Measurements from ENCODE around the gene RUNX2. TPM values are rescaled to one million over a fixed set of nuclear protein-coding genes. Genes with fewer than 3 reads are reported as not detected.

The RUNX2 gene
- total and polyA plus RNA-seq, 4 donors, result 0.83 to 2.8 (median 2.0) TPM

DNA sequence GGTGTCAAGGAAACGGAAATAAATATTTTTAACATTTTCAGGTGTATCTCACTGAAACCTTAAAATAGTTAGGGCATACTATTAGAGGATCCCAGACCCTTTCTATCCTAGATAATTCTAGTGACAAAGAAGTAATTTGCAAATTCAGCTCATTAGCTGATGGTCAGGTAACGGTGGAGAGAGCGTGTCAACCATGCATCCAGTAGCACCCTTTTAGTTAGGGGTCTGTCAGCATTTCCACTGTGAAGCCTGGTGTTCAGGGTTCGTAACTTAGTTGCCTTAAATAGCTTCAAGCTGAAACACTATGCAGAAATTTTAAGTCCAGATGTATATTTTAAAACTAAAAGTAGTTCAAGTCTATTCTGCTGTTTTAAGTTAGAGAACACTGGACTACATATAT is 98.1 kb downstream of the RUNX2 start:
- H3K27ac ChIP-seq (ENCODE audit: low read depth, low read length), result no peak overlapping the region
- DNase-seq (ENCODE audit: low read depth in 4 of 6, low spot score in 6 of 6), result no peak
- H3K36me3 ChIP-seq (ENCODE audit: control insufficient read depth, insufficient read depth, low read length), result no peaks in the 10 kb centered on the region
- H3K9me3 ChIP-seq (ENCODE audit: control insufficient read depth, insufficient read depth, low read length), result no peaks in the 10 kb centered on the region
- WGBS (ENCODE audit: insufficient coverage), result 53% methylated on average over 2 of the region's 4 CpGs
- H3K27me3 ChIP-seq (ENCODE audit: control insufficient read depth, insufficient read depth, low read length), result peaks cover 39% of the 10 kb centered on the region
- H3K4me1 ChIP-seq (ENCODE audit: control insufficient read depth, insufficient read depth, low read length), result peaks cover 30% of the 10 kb centered on the region
- H3K4me3 ChIP-seq (ENCODE audit: low read depth, low read length), result no peak overlapping the region

DNA sequence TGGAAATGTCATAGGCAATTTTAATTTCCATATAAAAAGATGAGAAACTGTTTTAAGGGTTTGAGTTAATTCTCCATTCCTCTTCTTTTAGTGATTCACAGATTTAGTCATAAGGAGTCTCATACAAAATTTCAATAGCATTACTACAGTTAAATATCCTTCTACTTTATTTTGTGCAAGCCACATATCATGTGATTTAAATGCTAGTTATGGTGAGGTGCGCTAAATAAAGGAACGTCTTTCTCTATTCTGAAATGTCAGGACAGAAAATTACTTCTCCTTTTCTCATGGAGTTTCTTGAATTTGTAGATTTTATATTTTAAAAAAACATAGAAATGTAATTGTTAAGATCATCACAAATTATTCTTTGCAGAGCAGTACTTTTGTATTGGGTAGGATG is 99.6 kb downstream of the RUNX2 start:
- Histone ChIP-seq H3K9me3 (ENCODE audit: control insufficient read depth, insufficient read depth, low read length) (no peaks in the 10 kb centered on the region), H3K36me3 (ENCODE audit: control insufficient read depth, insufficient read depth, low read length) (no peaks in the 10 kb centered on the region), H3K4me1 (ENCODE audit: control insufficient read depth, insufficient read depth, low read length) (peaks cover 18% of the 10 kb centered on the region), H3K27ac (ENCODE audit: low read depth, low read length) (no peak overlapping the region), H3K27me3 (ENCODE audit: control insufficient read depth, insufficient read depth, low read length) (peaks cover 27% of the 10 kb centered on the region), H3K4me3 (ENCODE audit: low read depth, low read length) (no peak overlapping the region)
- no peak for DNase-seq (ENCODE audit: low read depth in 4 of 6, low spot score in 6 of 6)
- no CpG with 5 or more reads among the region's 2 CpGs for WGBS (ENCODE audit: insufficient coverage)

DNA sequence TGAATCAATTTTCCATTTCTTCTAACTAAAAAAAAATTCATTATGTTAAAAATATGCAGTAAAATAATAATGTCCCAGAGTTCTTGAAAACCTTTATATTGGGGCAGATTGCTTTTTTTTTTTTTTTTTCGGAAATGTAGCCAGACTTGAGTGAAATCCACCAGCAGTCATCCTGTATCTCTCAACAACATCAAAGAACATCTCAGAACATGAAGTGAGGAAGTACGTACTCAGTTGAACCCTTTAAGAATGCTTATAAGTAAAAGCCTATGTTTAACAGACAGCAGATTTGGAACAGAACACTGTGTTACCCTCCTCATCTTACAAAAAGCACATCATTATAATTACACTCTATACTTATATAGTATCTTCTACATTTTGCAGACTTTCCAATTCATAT is 100.6 kb downstream of the RUNX2 start:
- WGBS (ENCODE audit: insufficient coverage), result no CpG with 5 or more reads among the region's 2 CpGs
- Histone ChIP-seq H3K36me3 (ENCODE audit: control insufficient read depth, insufficient read depth, low read length) (no peaks in the 10 kb centered on the region), H3K9me3 (ENCODE audit: control insufficient read depth, insufficient read depth, low read length) (no peaks in the 10 kb centered on the region), H3K27ac (ENCODE audit: low read depth, low read length) (no peak overlapping the region), H3K4me3 (ENCODE audit: low read depth, low read length) (no peak overlapping the region), H3K4me1 (ENCODE audit: control insufficient read depth, insufficient read depth, low read length) (peaks cover 8% of the 10 kb centered on the region), H3K27me3 (ENCODE audit: control insufficient read depth, insufficient read depth, low read length) (peaks cover 17% of the 10 kb centered on the region)
- DNase-seq (ENCODE audit: low read depth in 4 of 6, low spot score in 6 of 6), result no peak

DNA sequence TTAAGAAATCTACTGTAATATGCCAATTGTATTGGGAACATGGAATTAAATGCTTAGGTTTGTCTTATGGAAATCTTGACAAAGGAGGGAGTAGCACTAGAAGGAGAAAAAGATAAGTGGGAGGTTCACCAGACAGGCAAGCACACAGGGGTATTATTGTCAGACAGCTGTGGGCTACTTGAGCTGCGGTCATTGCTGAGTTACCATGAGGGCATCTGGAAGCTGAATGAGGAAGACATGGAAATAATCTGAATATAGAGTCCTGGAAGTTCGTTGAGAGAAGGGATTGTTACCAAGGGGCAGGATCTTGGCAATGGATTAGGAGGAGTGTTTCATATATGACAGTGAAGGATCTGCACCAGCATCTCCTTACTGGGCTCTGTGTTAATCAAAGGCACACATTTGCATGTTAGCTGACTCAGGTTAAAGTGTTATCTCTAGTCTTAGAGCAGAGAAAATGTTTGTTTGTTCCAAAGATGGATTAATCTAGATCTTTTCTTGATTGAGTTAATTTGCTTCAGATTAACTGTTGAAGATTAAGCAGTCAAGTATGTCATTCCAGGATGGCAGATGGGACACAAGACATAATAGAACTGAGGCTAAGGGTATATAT is 102.6 kb downstream of the RUNX2 start:
- Histone ChIP-seq H3K27me3 (ENCODE audit: control insufficient read depth, insufficient read depth, low read length) (peaks cover 4% of the 10 kb centered on the region), H3K4me3 (ENCODE audit: low read depth, low read length) (no peak overlapping the region), H3K4me1 (ENCODE audit: control insufficient read depth, insufficient read depth, low read length) (no peaks in the 10 kb centered on the region), H3K27ac (ENCODE audit: low read depth, low read length) (no peak overlapping the region), H3K36me3 (ENCODE audit: control insufficient read depth, insufficient read depth, low read length) (no peaks in the 10 kb centered on the region), H3K9me3 (ENCODE audit: control insufficient read depth, insufficient read depth, low read length) (no peaks in the 10 kb centered on the region)
- no peak for DNase-seq (ENCODE audit: low read depth in 4 of 6, low spot score in 6 of 6)
- WGBS (ENCODE audit: insufficient coverage), result 52% methylated on average over 2 of the region's 2 CpGs

DNA sequence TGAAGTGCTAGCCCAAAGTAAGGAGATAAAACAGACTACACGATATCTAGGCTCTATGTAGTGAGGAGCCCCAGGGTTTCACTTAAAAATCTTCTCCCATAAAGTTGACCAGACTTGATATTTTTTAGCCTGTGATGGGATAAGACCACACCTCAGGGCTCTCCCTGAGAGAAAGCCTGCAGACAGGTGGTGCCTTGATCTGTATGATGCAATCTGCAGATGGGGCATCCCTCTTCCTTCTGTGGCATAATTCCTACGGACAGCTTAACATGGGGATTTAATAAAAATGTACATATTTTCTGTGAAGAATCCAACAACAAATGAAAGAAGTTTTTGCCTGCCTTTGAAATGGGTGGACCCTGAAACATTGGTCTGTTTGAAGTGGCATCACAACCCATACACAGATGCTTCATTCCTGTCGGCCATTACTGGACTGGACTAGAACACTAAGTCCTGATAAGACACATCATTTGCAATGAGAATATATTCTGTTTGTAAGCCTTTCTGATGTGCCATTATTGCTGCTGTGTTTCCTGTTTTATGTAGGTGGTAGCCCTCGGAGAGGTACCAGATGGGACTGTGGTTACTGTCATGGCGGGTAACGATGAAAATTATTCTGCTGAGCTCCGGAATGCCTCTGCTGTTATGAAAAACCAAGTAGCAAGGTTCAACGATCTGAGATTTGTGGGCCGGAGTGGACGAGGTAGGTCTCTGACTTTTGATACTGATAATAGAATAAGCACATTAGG is 103.4 kb downstream of the RUNX2 start:
- Histone ChIP-seq H3K27me3 (ENCODE audit: control insufficient read depth, insufficient read depth, low read length) (no peaks in the 10 kb centered on the region), H3K4me3 (ENCODE audit: low read depth, low read length) (no peak overlapping the region), H3K36me3 (ENCODE audit: control insufficient read depth, insufficient read depth, low read length) (no peaks in the 10 kb centered on the region), H3K27ac (ENCODE audit: low read depth, low read length) (no peak overlapping the region), H3K9me3 (ENCODE audit: control insufficient read depth, insufficient read depth, low read length) (no peaks in the 10 kb centered on the region), H3K4me1 (ENCODE audit: control insufficient read depth, insufficient read depth, low read length) (no peaks in the 10 kb centered on the region)
- DNase-seq (ENCODE audit: low read depth in 4 of 6, low spot score in 6 of 6), result no peak
- WGBS (ENCODE audit: insufficient coverage), result 85% methylated on average over 2 of the region's 10 CpGs

DNA sequence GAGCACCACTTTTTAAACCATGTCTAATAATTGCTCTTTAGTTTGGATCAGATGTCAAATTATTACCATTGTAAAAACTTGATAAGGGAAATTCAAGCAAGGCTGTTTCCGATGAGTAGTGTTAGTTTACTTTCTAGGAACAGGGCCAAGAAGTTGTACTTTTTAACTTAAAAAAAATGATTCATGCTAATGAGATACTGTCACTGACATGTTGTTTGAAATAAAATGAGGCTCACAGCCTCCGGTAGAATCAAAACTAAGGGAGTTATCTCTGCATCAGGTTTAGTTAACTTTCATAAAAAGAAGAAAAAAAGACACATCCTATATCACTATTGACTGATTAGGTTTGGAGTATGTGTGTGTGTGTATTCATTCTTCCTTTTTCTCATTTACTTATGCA is 104.8 kb downstream of the RUNX2 start:
- Histone ChIP-seq H3K27ac (ENCODE audit: low read depth, low read length) (no peak overlapping the region), H3K4me3 (ENCODE audit: low read depth, low read length) (no peak overlapping the region), H3K36me3 (ENCODE audit: control insufficient read depth, insufficient read depth, low read length) (no peaks in the 10 kb centered on the region), H3K27me3 (ENCODE audit: control insufficient read depth, insufficient read depth, low read length) (no peaks in the 10 kb centered on the region), H3K4me1 (ENCODE audit: control insufficient read depth, insufficient read depth, low read length) (no peaks in the 10 kb centered on the region), H3K9me3 (ENCODE audit: control insufficient read depth, insufficient read depth, low read length) (no peaks in the 10 kb centered on the region)
- DNase-seq (ENCODE audit: low read depth in 4 of 6, low spot score in 6 of 6), result no peak
- no CpG with 5 or more reads among the region's 2 CpGs for WGBS (ENCODE audit: insufficient coverage)

DNA sequence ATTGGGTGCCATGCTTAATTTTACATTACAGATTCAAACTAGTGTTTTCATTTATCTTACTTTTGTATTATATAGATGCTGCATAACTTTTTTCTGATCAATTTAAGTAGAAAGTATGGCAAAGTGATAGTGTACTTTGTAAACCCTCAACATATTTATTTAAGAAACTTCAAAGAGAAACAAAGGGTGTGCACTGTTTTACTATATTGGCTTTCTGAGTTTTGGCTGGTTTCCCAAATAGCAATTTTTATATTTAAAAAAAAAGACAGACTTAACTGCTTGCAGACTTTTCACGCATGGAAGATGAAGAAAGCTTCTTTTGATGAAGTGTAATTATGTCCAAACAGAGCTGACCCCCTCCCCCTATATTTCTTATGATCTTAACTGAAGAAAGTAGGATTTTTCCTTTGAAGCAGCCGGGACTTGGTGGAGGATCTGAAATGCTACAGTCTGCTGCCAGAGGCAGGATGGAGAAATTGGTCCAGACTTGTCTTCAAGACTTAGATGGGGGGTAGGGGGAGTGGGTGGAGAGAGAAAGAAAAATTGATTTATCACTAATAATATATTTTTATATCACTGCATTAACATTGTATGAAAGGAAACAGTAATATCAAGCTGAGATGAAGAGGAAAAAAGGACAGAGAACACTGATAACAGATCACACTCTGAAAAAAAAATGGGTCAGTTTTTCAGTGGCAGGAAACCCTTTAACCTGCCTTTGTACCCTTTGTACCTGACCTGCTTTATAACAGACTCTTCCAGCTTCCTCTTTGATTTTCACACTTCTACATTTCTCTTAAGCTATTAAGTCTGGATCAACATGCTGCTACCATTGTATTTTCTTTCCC is 105.6 kb downstream of the RUNX2 start:
- WGBS (ENCODE audit: insufficient coverage), result no CpG with 5 or more reads among the region's 2 CpGs
- no peak overlapping the region for H3K27ac ChIP-seq (ENCODE audit: low read depth, low read length)
- H3K36me3 ChIP-seq (ENCODE audit: control insufficient read depth, insufficient read depth, low read length), result no peaks in the 10 kb centered on the region
- no peaks in the 10 kb centered on the region for H3K9me3 ChIP-seq (ENCODE audit: control insufficient read depth, insufficient read depth, low read length)
- DNase-seq (ENCODE audit: low read depth in 4 of 6, low spot score in 6 of 6), result no peak
- no peak overlapping the region for H3K4me3 ChIP-seq (ENCODE audit: low read depth, low read length)
- H3K4me1 ChIP-seq (ENCODE audit: control insufficient read depth, insufficient read depth, low read length), result no peaks in the 10 kb centered on the region
- no peaks in the 10 kb centered on the region for H3K27me3 ChIP-seq (ENCODE audit: control insufficient read depth, insufficient read depth, low read length)

DNA sequence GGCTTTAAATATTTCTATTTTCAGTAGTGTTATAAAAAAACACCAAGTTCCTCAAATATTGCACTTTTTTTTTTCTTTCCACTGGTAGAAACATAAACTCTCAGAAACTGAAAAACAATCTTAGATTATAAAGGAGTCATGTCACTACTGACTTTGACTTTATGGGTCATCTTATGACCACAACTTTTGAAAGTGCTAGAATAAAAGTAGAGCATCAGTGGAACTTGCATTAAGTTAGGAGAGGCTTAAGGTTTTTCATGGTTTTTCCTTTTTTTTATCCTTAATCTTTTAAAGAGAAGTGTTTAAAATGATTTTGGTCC is 106.2 kb downstream of the RUNX2 start:
- no peaks in the 10 kb centered on the region for H3K36me3 ChIP-seq (ENCODE audit: control insufficient read depth, insufficient read depth, low read length)
- no peaks in the 10 kb centered on the region for H3K9me3 ChIP-seq (ENCODE audit: control insufficient read depth, insufficient read depth, low read length)
- H3K27ac ChIP-seq (ENCODE audit: low read depth, low read length), result no peak overlapping the region
- H3K27me3 ChIP-seq (ENCODE audit: control insufficient read depth, insufficient read depth, low read length), result no peaks in the 10 kb centered on the region
- H3K4me3 ChIP-seq (ENCODE audit: low read depth, low read length), result no peak overlapping the region
- DNase-seq (ENCODE audit: low read depth in 4 of 6, low spot score in 6 of 6), result no peak
- no peaks in the 10 kb centered on the region for H3K4me1 ChIP-seq (ENCODE audit: control insufficient read depth, insufficient read depth, low read length)

DNA sequence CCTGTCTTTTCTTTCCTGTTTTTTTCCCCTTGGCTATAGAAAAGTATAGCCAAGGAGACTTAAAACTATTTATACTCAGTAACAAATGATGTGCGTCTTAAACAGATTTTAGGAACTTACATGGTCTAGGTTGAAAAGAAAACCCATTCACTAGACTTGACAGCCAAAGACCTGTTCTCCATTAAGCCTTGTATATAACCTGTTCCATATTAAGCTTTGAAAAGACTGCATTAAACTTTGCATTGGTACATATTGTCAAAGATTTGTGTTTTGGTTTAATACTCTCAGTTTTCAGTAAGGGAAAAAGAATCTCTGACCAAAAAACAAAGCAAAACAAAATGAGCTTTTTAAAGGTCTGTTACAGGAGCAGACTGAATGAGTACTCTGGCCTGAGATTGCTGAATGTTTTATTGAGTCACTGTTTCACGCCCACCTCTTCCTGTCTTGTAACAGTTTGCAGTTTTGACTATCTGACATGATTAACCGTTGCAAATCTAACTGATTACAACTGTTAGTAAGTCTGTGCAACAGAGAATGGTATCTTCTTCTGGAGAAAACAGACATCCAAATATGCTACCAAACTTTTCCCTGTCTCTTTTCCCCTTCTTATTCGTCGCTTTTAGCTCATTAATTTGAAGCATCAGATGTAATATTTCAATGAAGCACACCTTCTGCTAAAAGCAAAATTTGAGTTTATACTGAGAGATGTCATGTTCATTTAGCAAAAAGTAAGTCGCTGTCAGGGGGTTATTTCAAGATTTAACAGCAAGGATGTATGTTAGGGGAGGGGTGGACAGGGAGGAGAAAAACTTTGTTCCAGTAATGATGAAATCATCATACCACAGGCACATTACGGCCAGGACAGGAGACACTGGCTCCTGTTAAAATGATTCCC is 108.7 kb downstream of the RUNX2 start:
- no CpG with 5 or more reads among the region's 7 CpGs for WGBS (ENCODE audit: insufficient coverage)
- Histone ChIP-seq H3K36me3 (ENCODE audit: control insufficient read depth, insufficient read depth, low read length) (no peaks in the 10 kb centered on the region), H3K4me3 (ENCODE audit: low read depth, low read length) (no peak overlapping the region), H3K4me1 (ENCODE audit: control insufficient read depth, insufficient read depth, low read length) (no peaks in the 10 kb centered on the region), H3K27ac (ENCODE audit: low read depth, low read length) (no peak overlapping the region), H3K27me3 (ENCODE audit: control insufficient read depth, insufficient read depth, low read length) (no peaks in the 10 kb centered on the region), H3K9me3 (ENCODE audit: control insufficient read depth, insufficient read depth, low read length) (no peaks in the 10 kb centered on the region)
- DNase-seq (ENCODE audit: low read depth in 4 of 6, low spot score in 6 of 6), result no peak
